Measurements from ENCODE around the gene SYDE1.

The SYDE1 gene

GRCh38 chr19:15108845-15109767, 1.9 kb downstream of the SYDE1 start:
- DNase-seq (ENCODE audit: low read depth in 2 of 3, low spot score in 1 of 3) = no peak

GRCh38 chr19:15109768-15110417, 2.7 kb downstream of the SYDE1 start:
- no peak for DNase-seq (ENCODE audit: low read depth in 2 of 3, low spot score in 1 of 3)

GRCh38 chr19:15110418-15110815, 3.2 kb downstream of the SYDE1 start:
- no peak for DNase-seq (ENCODE audit: low read depth in 2 of 3, low spot score in 1 of 3)

GRCh38 chr19:15111758-15112157, 4.6 kb downstream of the SYDE1 start:
- DNase-seq (ENCODE audit: low read depth in 2 of 3, low spot score in 1 of 3) = no peak

- no peak for DNase-seq (ENCODE audit: low read depth in 2 of 3, low spot score in 1 of 3)
These were observed 5.2 kb downstream of the SYDE1 start for GRCh38 chr19:15112385-15112784.

GRCh38 chr19:15113245-15114152, 6.3 kb downstream of the SYDE1 start:
- no peak for DNase-seq (ENCODE audit: low read depth in 2 of 3, low spot score in 1 of 3)

GRCh38 chr19:15114153-15114540, 6.9 kb downstream of the SYDE1 start:
- DNase-seq (ENCODE audit: low read depth in 2 of 3, low spot score in 1 of 3) = no peak

- no peak for DNase-seq (ENCODE audit: low read depth in 2 of 3, low spot score in 1 of 3)
These were observed 7.9 kb downstream of the SYDE1 start for GRCh38 chr19:15115080-15115479.

- no peak for DNase-seq (ENCODE audit: low read depth in 2 of 3, low spot score in 1 of 3)
These were observed 8.8 kb downstream of the SYDE1 start for GRCh38 chr19:15115762-15116615.

GRCh38 chr19:15116856-15117255, 9.7 kb downstream of the SYDE1 start:
- DNase-seq (ENCODE audit: low read depth in 2 of 3, low spot score in 1 of 3) = no peak

- no peak for DNase-seq (ENCODE audit: low read depth in 2 of 3, low spot score in 1 of 3)
These were observed 11.0 kb downstream of the SYDE1 start for GRCh38 chr19:15118248-15118647.

- no peak for DNase-seq (ENCODE audit: low read depth in 2 of 3, low spot score in 1 of 3)
These were observed 11.7 kb downstream of the SYDE1 start for GRCh38 chr19:15118789-15119494.

GRCh38 chr19:15120135-15121026, 13.2 kb downstream of the SYDE1 start:
- no peak for DNase-seq (ENCODE audit: low read depth in 2 of 3, low spot score in 1 of 3)

- DNase-seq (ENCODE audit: low read depth in 2 of 3, low spot score in 1 of 3) = no peak
These were observed 15.3 kb downstream of the SYDE1 start for GRCh38 chr19:15122331-15123030.

- DNase-seq (ENCODE audit: low read depth in 2 of 3, low spot score in 1 of 3) = no peak
These were observed 16.1 kb downstream of the SYDE1 start for GRCh38 chr19:15123031-15123890.

- DNase-seq (ENCODE audit: low read depth in 2 of 3, low spot score in 1 of 3) = no peak
These were observed 16.7 kb downstream of the SYDE1 start for GRCh38 chr19:15123900-15124299.

GRCh38 chr19:15124572-15125231, 17.5 kb downstream of the SYDE1 start:
- no peak for DNase-seq (ENCODE audit: low read depth in 2 of 3, low spot score in 1 of 3)
